ENCODE data around the gene AFAP1. TPM values are rescaled to one million over a fixed set of nuclear protein-coding genes. Genes with fewer than 3 reads are reported as not detected.

The AFAP1 gene
- total RNA-seq, 4 donors from 2014 or later, result 14.8 to 28.3 (median 19.4) TPM

GRCh38 chr4:7976025-7976424 is 36.4 kb upstream of the AFAP1 start:
- no peak for TF ChIP-seq CTCF (IDR thresholded peaks at IDR 0.05; ENCODE audit: low read depth)

- TF ChIP-seq CTCF (IDR thresholded peaks at IDR 0.05; ENCODE audit: low read depth), result no peak
These were observed 34.8 kb upstream of the AFAP1 start for GRCh38 chr4:7974425-7974824.

GRCh38 chr4:7973545-7973981 is 33.9 kb upstream of the AFAP1 start:
- TF ChIP-seq CTCF (IDR thresholded peaks at IDR 0.05; ENCODE audit: low read depth), result no peak

- no peak for TF ChIP-seq CTCF (IDR thresholded peaks at IDR 0.05; ENCODE audit: low read depth)
These were observed 32.3 kb upstream of the AFAP1 start for GRCh38 chr4:7971881-7972500.

GRCh38 chr4:7971159-7971631 is 31.5 kb upstream of the AFAP1 start:
- no peak for TF ChIP-seq CTCF (IDR thresholded peaks at IDR 0.05; ENCODE audit: low read depth)

GRCh38 chr4:7970361-7970946 is 30.8 kb upstream of the AFAP1 start:
- TF ChIP-seq CTCF (IDR thresholded peaks at IDR 0.05; ENCODE audit: low read depth), result no peak

- no peak for TF ChIP-seq CTCF (IDR thresholded peaks at IDR 0.05; ENCODE audit: low read depth)
These were observed 28.7 kb upstream of the AFAP1 start for GRCh38 chr4:7968262-7968896.
